Measurements from ENCODE around the gene MOCOS.

MOCOS gene

DNA sequence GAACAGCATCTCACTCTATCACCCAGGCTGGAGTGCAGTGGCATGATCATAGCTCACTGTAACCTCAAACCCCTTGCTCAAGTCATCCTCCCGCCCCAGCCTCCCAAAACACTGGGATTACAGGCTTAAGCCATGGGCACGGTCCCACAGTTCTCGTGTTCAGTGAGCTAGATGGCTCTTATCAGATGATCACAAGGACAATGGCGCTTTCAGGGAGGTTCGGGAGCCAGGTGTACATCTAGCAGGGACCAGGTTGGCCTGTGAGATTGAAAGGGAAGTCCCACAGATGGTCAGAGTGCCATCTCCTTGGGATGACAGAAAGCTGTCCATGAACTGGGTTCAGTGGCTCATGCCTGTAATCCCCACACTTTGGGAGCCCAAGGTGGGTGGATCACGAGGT, 96.2 kb downstream of the MOCOS start:
- TF ChIP-seq, protein P1, sequence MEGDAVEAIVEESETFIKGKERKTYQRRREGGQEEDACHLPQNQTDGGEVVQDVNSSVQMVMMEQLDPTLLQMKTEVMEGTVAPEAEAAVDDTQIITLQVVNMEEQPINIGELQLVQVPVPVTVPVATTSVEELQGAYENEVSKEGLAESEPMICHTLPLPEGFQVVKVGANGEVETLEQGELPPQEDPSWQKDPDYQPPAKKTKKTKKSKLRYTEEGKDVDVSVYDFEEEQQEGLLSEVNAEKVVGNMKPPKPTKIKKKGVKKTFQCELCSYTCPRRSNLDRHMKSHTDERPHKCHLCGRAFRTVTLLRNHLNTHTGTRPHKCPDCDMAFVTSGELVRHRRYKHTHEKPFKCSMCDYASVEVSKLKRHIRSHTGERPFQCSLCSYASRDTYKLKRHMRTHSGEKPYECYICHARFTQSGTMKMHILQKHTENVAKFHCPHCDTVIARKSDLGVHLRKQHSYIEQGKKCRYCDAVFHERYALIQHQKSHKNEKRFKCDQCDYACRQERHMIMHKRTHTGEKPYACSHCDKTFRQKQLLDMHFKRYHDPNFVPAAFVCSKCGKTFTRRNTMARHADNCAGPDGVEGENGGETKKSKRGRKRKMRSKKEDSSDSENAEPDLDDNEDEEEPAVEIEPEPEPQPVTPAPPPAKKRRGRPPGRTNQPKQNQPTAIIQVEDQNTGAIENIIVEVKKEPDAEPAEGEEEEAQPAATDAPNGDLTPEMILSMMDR (IDR thresholded peaks at IDR 0.05): no peak

DNA sequence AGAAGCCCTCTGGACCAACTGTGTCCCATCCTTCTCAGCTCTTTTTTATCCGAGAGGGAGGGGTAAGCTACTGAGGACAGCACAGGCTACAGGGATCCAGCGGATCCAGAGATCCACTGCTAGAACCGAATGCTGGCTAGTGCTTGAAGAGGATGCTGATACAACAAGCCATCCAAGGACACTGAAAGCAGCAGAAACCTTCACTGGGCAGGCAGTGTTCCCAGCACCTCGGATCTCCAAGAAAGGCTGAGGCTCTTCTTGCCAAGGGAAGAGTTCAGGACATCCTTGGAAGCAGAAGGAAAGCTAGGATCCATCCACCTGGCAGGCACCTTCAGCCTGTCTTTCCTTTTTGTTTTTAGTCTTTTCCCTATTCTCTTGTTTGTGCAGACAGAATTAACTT, 97.0 kb downstream of the MOCOS start:
- TF ChIP-seq, protein P1 (IDR thresholded peaks at IDR 0.05): no peak

DNA sequence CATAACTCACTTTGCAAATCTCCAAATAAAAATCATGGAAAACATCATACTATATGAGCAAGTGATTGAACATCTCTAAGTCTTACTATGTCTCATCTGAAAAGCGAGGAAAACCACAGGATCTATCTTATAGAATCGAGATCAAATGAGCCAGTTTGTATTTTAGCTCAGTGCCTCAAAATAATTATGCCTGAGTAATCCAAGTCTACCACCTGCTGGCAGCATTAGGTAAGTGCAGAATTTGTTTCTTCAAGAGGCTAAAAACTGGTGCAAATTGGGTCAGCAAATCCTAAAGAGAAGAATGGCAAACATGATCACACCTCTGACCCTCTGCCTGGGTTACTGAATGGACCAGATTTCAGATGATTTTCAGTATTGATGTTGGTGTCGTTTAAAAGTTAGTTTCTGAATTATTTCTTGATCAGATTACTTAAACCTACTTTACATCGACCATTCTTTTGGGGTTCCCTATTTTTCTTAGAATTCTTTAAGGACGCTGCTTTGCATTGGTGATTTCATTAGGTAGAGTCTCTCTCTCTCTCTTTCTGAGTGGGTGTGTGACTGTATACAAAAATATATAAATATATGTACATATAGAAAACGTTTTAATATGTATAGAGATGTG, 97.5 kb downstream of the MOCOS start:
- TF ChIP-seq, protein P1 (IDR thresholded peaks at IDR 0.05): peak; percentile 88

DNA sequence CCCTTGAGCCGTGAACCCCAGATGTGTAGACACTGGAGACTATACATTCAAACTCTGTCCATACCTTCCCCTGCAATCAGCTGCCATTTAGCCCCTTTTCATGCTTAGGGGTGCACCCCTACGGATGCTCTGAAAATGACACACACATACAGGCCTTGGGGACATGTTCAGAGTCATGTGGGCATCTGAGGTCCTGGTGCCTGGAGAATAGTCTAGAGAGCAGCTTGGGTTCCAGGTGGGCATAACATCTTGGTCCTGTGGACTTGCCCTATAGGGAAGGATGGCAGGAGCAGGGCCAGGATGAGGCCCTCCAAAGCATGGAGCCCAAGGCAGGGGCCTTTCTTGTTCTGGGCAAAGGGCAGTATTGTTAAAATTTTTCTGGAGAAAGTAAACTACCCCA, 100.4 kb downstream of the MOCOS start:
- TF ChIP-seq, protein P1 (IDR thresholded peaks at IDR 0.05): no peak

DNA sequence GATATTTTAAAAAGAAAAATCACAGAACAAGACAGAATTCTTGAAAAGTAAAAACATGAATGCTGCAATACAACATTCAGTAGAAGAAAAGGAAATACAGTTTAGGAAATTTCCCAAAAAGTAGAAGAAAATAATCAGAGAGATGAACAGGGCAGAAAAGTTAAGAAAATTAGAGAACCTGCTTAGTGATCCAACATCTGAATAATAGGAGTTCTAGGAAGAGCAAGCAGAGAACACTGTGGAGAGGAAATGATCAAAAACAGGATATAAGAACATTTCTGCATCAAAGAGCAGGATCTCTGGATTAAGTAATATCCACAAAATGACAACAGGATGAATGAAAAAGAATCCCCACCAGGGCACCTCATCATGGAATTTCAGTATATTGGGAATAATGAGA, 101.4 kb downstream of the MOCOS start:
- TF ChIP-seq, protein P1 (IDR thresholded peaks at IDR 0.05): no peak

DNA sequence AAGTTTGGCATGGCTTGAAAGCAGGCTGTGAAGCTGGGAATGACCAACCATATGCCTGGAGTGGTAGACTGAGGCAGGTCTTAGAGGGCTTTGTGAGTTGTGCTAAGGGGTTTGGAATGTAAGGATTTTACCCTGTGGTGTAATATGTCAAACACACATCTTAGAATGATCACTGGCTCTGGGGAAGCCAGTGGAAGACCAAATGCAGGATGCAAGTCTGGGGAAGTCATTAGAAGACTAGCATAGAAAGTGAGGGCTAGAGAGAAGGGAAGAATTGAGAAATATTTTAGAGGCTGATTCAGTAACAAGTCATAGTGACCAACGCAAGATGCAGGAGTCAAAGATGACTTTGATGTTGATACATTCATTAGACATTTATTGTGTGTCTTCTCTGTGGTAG, 106.7 kb downstream of the MOCOS start:
- TF ChIP-seq, protein P1 (IDR thresholded peaks at IDR 0.05): no peak

DNA sequence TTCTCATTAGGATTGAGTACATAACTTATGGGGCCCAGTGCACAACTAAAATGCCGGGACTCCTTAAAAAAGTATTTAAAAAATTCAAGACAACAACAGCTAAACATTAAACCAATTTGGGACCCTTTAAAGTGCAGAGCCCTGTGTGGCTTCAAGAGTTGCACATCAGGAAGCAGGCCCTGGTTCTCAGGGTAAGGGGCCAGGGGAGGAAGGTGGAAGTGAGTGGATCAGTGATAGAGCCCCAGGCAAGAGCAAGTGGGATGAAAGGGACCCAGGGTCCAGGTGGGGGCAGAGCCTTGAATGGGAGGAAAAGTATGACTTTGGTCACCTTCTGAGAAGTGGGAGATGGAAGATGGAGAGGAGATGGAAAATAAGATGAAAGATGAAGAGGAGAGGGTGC, 107.9 kb downstream of the MOCOS start:
- TF ChIP-seq, protein P1 (IDR thresholded peaks at IDR 0.05): no peak

DNA sequence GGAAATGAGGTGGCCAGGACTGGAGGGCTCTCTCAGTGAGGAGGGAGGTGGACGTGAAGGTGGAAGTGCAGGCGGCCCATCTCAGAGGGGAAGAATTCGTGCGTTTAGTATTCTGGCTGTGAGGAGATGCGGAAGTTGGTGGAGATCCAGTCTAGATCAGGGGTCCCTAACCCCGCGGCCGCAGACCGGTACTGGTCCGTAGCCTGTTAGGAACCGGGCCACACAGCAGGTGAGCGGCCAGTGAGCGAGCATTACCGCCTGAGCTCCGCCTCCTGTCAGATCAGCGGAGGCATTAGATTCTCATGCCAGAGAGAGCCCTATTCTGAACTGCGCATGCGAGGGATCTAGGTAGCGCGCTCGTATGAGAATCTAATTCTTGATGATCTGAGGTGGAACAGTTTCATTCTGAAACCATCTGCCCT, 108.6 kb downstream of the MOCOS start:
- TF ChIP-seq, protein P1 (IDR thresholded peaks at IDR 0.05): no peak
